KMS-11 (cell line): ENCODE results near the gene MAML3.

Experiments
- H2AFZ ChIP-seq: fragments of 200-600 bp; sonication (generic); 2 replicates; pipeline ENCODE4 v1.6.1; 2016; ENCODE audit warnings: antibody characterized with exemption, mixed run types, low read depth
- H3K27ac ChIP-seq: fragments of 200-600 bp; sonication (generic); 2 replicates; pipeline ENCODE4 v1.6.1; 2016; ENCODE audit warnings: mild to moderate bottlenecking, mixed run types
- H3K27me3 ChIP-seq: fragments of 200-600 bp; sonication (generic); 2 replicates; pipeline ENCODE4 v1.6.1; 2017; ENCODE audit warnings: mild to moderate bottlenecking, low read depth, mixed run types, moderate library complexity; ENCODE audit not compliant: insufficient read depth
- H3K36me3 ChIP-seq: fragments of 200-600 bp; sonication (generic); 2 replicates; pipeline ENCODE4 v1.6.1; 2017; ENCODE audit warnings: mild to moderate bottlenecking, mixed run types; ENCODE audit not compliant: insufficient read depth
- H3K4me1 ChIP-seq: fragments of 200-600 bp; sonication (generic); 2 replicates; pipeline ENCODE4 v1.6.1; 2016; ENCODE audit warnings: mild to moderate bottlenecking, low read depth, mixed run types; ENCODE audit not compliant: poor library complexity, severe bottlenecking
- H3K4me2 ChIP-seq: fragments of 200-600 bp; sonication (generic); 2 replicates; pipeline ENCODE4 v1.7.0; 2016; ENCODE audit warnings: mild to moderate bottlenecking, mixed run types
- H3K4me3 ChIP-seq: fragments of 200-600 bp; sonication (generic); IDR thresholded peaks from 2 replicates; pipeline ENCODE4 v1.6.1; 2017; ENCODE audit warnings: low read depth, low read length, mixed read lengths; ENCODE audit not compliant: insufficient read depth
- H3K79me2 ChIP-seq: fragments of 200-600 bp; sonication (generic); 2 replicates; pipeline ENCODE4 v1.6.1; 2016; ENCODE audit warnings: low read depth, mixed run types; ENCODE audit not compliant: insufficient read depth
- H3K9ac ChIP-seq: fragments of 200-600 bp; sonication (generic); 2 replicates; pipeline ENCODE4 v1.6.1; 2016; ENCODE audit warnings: mild to moderate bottlenecking, mixed run types
- H4K20me1 ChIP-seq: fragments of 200-600 bp; sonication (generic); 2 replicates; pipeline ENCODE4 v1.6.1; 2016; ENCODE audit warnings: mild to moderate bottlenecking, mixed run types; ENCODE audit not compliant: insufficient read depth
- CTCF ChIP-seq: fragments of 200-600 bp; sonication (generic); conservative IDR thresholded peaks from 2 replicates; pipeline ENCODE4 v1.6.1; 2017; ENCODE audit warnings: low read depth, mild to moderate bottlenecking, antibody characterized with exemption, low read length, moderate library complexity, mixed read lengths

The MAML3 gene

GRCh38 chr4:140188975-140189374, 35.0 kb upstream of the MAML3 start:
- no peak for TF ChIP-seq CTCF
- Histone ChIP-seq H4K20me1 (no peaks in the 10 kb centered on the region), H3K4me2 (no peak overlapping the region), H3K36me3 (no peaks in the 10 kb centered on the region), H3K79me2 (no peaks in the 10 kb centered on the region), H3K9ac (no peak overlapping the region), H3K27me3 (no peaks in the 10 kb centered on the region), H3K4me1 (no peaks in the 10 kb centered on the region), H3K4me3 (no peak overlapping the region), H3K27ac (no peak overlapping the region), H2AFZ (no peak overlapping the region)

- no peak overlapping the region for H3K4me2 ChIP-seq
These were observed 33.3 kb upstream of the MAML3 start for GRCh38 chr4:140187316-140187695.

GRCh38 chr4:140186651-140187315, 32.8 kb upstream of the MAML3 start:
- Histone ChIP-seq H3K27me3 (no peaks in the 10 kb centered on the region), H3K9ac (no peak overlapping the region), H4K20me1 (no peaks in the 10 kb centered on the region), H3K4me2 (no peak overlapping the region), H2AFZ (no peak overlapping the region), H3K79me2 (no peaks in the 10 kb centered on the region), H3K27ac (no peak overlapping the region), H3K4me3 (no peak overlapping the region), H3K36me3 (no peaks in the 10 kb centered on the region), H3K4me1 (no peaks in the 10 kb centered on the region)
- no peak for TF ChIP-seq CTCF

More at GRCh38 chr4:140187316-140187695, 33.3 kb upstream of the MAML3 start:
- Histone ChIP-seq H3K36me3 (no peaks in the 10 kb centered on the region), H3K27me3 (no peaks in the 10 kb centered on the region), H2AFZ (no peak overlapping the region), H3K79me2 (no peaks in the 10 kb centered on the region), H3K27ac (no peak overlapping the region), H4K20me1 (no peaks in the 10 kb centered on the region), H3K9ac (no peak overlapping the region), H3K4me1 (no peaks in the 10 kb centered on the region), H3K4me3 (no peak overlapping the region)
- no peak for TF ChIP-seq CTCF

- TF ChIP-seq CTCF: no peak
- no peaks in the 10 kb centered on the region for H3K36me3 ChIP-seq
- no peak overlapping the region for H3K9ac ChIP-seq
- no peaks in the 10 kb centered on the region for H3K27me3 ChIP-seq
- no peaks in the 10 kb centered on the region for H4K20me1 ChIP-seq
- H2AFZ ChIP-seq: no peak overlapping the region
- no peak overlapping the region for H3K4me3 ChIP-seq
- no peak overlapping the region for H3K4me2 ChIP-seq
- no peak overlapping the region for H3K27ac ChIP-seq
- no peaks in the 10 kb centered on the region for H3K79me2 ChIP-seq
- no peaks in the 10 kb centered on the region for H3K4me1 ChIP-seq
These were observed 32.1 kb upstream of the MAML3 start for GRCh38 chr4:140186082-140186438.
